CD4-positive, alpha-beta T cell treated with Interleukin-1 beta for 1 hour (primary cell): ENCODE data around the gene FRAT1.
"Not testable (repeated sequence)": the region's sequence is repeated elsewhere in the genome, so short reads cannot be mapped to it uniquely, and the experiment has no call there.

ENCODE experiments used
- DNase-seq, 2 donors: peaks; one replicate each; pipeline ENCODE4 v3.0.0-alpha.2; 2020 to 2022

Gene FRAT1

DNA sequence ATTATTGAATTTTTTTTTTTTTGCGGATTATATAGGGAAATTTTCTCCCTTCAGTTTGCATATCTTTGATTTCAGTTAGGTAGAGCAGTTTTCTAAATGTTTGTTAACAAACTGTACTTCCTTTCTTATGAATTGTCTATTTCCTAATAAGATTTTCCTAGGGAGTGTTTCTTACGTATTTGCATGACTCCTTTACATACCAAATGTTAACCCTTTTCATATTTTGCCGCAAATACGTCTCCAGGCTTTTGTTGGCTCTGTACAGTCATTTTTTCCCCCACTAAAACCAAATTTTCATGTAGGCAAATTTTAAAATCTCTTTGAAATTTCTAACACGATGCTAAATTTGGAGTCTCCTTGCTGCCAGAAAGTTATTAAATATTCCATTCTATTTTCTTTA lies 17.4 kb downstream of the FRAT1 start:
- no peak for DNase-seq

GRCh38 chr10:97336942-97337831 lies 18.1 kb downstream of the FRAT1 start:
- DNase-seq = no peak

GRCh38 chr10:97338041-97338440 lies 19.0 kb downstream of the FRAT1 start:
- DNase-seq = no peak

GRCh38 chr10:97341416-97341815 lies 22.3 kb downstream of the FRAT1 start:
- DNase-seq = no peak

DNA sequence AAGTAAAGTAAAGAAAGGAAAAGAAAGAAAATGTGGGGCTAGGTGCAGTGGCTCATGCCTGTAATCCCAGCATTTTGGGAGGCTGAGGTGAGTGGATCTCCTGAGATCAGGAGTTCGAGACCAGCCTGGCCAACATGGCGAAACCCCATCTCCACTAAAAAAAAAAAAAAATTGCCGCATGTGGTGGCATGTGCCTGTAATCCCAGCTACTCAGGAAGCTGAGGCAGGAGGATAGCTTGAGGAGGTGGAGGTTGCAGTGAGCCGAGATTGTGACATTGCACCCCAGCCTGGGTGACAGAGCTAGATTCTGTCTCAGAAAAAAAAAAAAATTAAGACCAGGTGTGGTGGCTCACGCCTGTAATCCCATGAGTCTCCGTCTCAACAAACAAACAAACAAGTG lies 24.6 kb downstream of the FRAT1 start:
- DNase-seq = not testable (repeated sequence)

DNA sequence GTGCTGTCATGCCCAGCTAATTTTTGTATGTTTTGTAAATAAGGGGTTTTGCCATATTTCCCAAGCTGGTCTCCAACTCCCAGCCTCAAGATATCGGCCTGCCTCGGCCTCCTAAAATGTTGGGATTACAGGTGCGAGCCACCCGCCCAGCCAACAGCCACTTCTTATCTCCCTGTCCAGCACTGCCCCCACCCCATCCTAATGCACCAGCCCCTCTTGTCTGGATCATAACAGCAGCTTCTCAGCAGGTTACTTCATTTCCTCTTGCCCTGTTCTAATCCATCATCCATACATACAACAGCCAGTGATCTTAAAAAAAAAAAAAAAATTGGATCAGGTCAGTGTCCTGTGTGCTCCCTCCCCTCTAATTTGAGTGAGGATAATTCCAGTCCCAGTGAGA lies 28.2 kb downstream of the FRAT1 start:
- DNase-seq = no peak

- no peak for DNase-seq
Observed at GRCh38 chr10:97349752-97350513, 30.9 kb downstream of the FRAT1 start.

GRCh38 chr10:97353945-97354344 lies 34.9 kb downstream of the FRAT1 start:
- DNase-seq = peak in 1 of 2 donors; percentile 69

- DNase-seq = no peak
Observed at GRCh38 chr10:97355571-97355975, 36.5 kb downstream of the FRAT1 start.

DNA sequence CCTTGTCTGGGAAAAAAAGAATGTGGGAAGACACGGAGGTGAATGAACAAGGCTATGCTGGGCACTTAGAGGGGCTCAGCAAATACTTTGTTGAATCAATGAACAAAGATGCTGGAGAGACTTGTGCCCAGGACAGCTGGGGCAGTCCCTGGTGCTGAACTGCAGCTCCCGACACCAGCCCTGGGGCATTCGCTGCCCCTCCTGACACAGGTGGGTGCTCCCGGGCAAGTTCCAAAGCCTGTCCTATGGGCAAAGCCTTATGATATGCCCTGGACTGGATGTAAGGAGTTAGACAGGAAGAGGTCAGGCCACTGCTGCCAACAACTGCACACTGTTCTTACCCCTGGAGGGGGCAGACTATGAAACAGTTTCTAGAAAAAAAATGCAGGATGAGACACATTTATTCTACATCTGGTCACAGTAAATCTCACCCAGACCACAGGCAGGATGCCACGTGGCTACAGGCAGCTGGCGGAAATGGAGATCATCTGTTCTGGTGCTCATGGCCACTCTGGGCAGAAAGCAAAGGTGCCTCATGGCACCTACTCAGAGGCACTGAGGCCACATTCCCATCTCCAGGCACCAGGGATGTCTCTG lies 37.3 kb downstream of the FRAT1 start:
- DNase-seq = peak in 1 of 2 donors; percentile 41

GRCh38 chr10:97356918-97357317 lies 37.8 kb downstream of the FRAT1 start:
- no peak for DNase-seq

- no peak for DNase-seq
Observed at GRCh38 chr10:97358349-97358748, 39.3 kb downstream of the FRAT1 start.

DNA sequence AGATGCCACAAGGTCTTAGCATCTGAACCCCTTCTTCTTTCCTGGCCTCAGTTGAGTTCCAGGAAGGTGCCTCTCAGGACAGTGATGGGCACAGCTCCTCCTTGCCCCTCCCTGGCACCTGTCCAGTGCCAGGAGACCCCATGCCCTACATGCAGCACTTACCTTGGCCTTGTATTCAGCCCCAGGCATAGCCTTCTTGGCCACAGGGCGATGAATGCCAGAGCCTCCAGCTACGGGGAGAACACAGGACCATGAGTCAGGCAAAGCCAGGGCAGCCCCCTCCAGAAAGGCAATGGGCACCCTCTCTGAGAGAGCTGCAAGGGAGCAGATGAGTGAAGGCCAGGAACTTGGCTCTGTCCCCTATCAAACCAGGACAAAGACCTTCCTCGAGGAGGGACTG lies 39.7 kb downstream of the FRAT1 start:
- DNase-seq = no peak

- DNase-seq = no peak
Observed at GRCh38 chr10:97360705-97361536, 41.9 kb downstream of the FRAT1 start.

GRCh38 chr10:97361537-97361901 lies 42.4 kb downstream of the FRAT1 start:
- no peak for DNase-seq

- DNase-seq = no peak
Observed at GRCh38 chr10:97362310-97363033, 43.4 kb downstream of the FRAT1 start.

DNA sequence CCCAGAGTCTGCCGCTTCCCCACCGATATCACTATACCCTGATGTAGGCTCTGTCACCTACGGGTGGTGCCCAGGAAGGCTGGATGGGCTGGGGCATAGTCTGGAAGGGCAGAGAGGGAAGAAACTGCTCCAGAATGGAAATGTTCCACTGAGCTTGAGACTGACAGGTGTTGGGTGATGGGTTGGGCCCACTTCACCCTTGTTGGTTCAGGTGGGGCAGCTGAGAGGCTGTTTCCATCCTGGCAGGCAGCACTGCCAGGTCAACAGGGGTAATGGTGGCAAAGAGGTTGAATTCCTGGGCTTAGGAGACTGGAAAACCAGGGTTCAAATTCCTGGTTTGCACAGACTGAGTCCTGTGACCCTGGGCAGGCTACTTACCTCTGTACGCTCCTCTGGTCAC lies 44.0 kb downstream of the FRAT1 start:
- DNase-seq = no peak

DNA sequence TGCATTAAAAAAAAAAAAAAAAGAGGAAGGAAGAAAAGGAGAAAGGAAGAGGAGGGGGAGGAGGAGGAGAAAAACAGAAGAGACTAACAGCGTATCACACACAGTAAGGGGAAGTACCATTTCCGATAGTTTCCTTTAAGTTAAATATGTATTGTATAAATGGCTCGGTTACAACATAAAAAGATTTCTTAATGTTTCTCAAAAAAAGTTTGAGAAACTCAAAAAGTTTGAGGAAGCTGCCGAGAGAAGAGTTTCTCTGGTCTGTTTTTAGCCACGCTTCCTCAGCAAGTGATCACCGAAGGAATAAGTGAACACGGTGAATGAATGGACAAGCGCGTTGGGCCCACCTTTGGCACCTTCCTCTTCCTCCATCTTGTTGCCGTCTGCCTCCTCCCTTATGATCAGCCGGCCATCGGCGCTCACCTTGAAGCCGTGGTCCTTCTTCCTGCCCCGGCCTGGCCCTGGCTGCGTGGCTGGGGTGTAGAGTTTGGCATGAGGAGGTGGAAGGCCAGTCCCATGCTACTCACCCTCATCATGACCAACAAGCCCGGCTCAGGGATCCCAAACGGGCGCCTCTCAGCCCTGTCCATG lies 46.8 kb downstream of the FRAT1 start:
- DNase-seq = no peak

DNA sequence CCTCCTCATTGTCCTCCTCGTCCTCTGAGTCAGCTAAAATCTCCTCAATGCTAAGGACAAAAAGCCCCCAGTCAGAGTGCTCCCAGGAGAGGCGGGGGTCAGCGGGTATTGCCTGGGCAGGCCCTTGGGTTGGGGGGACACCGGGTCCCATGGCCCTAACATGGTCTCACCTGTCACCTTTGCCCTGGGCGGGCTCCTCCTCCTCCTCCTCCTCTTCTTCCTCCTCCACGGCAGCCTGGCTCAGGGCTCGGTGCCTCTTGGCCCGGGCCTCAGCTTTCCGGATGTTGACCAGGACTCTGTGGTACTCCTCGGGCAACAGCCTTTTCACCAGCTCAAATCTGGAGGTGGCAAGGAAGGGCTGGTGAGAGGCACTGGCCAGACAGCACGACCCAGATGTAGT lies 47.5 kb downstream of the FRAT1 start:
- DNase-seq = no peak

GRCh38 chr10:97367126-97367649 lies 48.1 kb downstream of the FRAT1 start:
- no peak for DNase-seq
